HG02571 (cell line): Measurements from ENCODE around the gene TGIF1.

Experiments
- ATAC-seq: cut with Tn5 transposase; IDR thresholded peaks from one replicate; pipeline ENCODE4 v1.9.1; 2021; ENCODE audit warnings: mild to moderate bottlenecking, moderate library complexity; ENCODE audit not compliant: unreplicated experiment

The TGIF1 gene

GRCh38 chr18:3429121-3429520 lies 20.9 kb upstream of the TGIF1 start:
- no peak for ATAC-seq

GRCh38 chr18:3434685-3435084 lies 15.3 kb upstream of the TGIF1 start:
- ATAC-seq = no peak

- no peak for ATAC-seq
These were observed 9.6 kb upstream of the TGIF1 start for GRCh38 chr18:3440341-3440740.

GRCh38 chr18:3441290-3441689 lies 8.7 kb upstream of the TGIF1 start:
- ATAC-seq = no peak

GRCh38 chr18:3442919-3443318 lies 7.1 kb upstream of the TGIF1 start:
- no peak for ATAC-seq

- ATAC-seq = no peak
These were observed 5.7 kb upstream of the TGIF1 start for GRCh38 chr18:3444296-3444695.

GRCh38 chr18:3444954-3445353 lies 5.0 kb upstream of the TGIF1 start:
- no peak for ATAC-seq

GRCh38 chr18:3447068-3447894 lies 2.7 kb upstream of the TGIF1 start:
- no peak for ATAC-seq

GRCh38 chr18:3447895-3448837 lies 1.8 kb upstream of the TGIF1 start:
- peak; percentile 53 for ATAC-seq

- ATAC-seq = peak; percentile 41
These were observed 997 bp upstream of the TGIF1 start for GRCh38 chr18:3448838-3449511.

GRCh38 chr18:3449512-3450011 lies 410 bp upstream of the TGIF1 start:
- peak; percentile 20 for ATAC-seq

- no peak for ATAC-seq
These were observed 819 bp downstream of the TGIF1 start for GRCh38 chr18:3450799-3451182.

- no peak for ATAC-seq
These were observed 1.4 kb downstream of the TGIF1 start for GRCh38 chr18:3451183-3451988.

GRCh38 chr18:3451989-3452749 lies 2.2 kb downstream of the TGIF1 start:
- no peak for ATAC-seq

GRCh38 chr18:3452750-3453539 lies 3.0 kb downstream of the TGIF1 start:
- no peak for ATAC-seq

GRCh38 chr18:3453540-3454364 lies 3.8 kb downstream of the TGIF1 start:
- ATAC-seq = no peak

- no peak for ATAC-seq
These were observed 4.6 kb downstream of the TGIF1 start for GRCh38 chr18:3454365-3455089.
